Activated CD4-positive, alpha-beta T cell treated with anti-CD3 and anti-CD28 coated beads, Interleukin-2, amount 50 U/mL, for 1 hour (primary cell): ENCODE data around the gene ZNF716.
"Not testable (repeated sequence)": the region's sequence is repeated elsewhere in the genome, so short reads cannot be mapped to it uniquely, and the experiment has no call there.

Source experiments
- DNase-seq: peaks from one replicate; pipeline ENCODE4 v3.0.0-alpha.2; 2020

ZNF716 gene

DNA sequence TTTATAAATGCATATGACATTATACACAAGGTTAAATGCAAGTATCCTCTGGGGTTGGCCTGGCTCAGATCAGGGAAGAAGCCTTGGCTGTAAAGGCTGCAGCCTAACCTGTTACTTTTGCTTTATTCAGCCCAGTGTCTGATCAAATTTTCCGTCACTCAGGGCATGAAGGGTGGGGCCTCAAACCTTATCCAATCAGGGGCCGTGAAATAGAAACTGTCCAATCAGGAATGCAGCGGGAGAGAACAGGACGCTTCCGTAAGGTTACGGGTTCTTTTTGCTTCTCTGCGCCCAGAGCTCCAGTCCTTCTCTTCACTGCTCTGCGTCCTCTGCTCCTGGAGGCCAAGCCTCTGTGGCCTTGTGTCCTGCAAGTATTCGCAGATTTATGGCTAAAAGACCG lies at the start of gene ZNF716:
Gene ZNF716 (plus strand): TSS at position 274 of the 400 bp plus-strand sequence. CDS start 112 bp downstream, at position 386.
- DNase-seq, result no peak

DNA sequence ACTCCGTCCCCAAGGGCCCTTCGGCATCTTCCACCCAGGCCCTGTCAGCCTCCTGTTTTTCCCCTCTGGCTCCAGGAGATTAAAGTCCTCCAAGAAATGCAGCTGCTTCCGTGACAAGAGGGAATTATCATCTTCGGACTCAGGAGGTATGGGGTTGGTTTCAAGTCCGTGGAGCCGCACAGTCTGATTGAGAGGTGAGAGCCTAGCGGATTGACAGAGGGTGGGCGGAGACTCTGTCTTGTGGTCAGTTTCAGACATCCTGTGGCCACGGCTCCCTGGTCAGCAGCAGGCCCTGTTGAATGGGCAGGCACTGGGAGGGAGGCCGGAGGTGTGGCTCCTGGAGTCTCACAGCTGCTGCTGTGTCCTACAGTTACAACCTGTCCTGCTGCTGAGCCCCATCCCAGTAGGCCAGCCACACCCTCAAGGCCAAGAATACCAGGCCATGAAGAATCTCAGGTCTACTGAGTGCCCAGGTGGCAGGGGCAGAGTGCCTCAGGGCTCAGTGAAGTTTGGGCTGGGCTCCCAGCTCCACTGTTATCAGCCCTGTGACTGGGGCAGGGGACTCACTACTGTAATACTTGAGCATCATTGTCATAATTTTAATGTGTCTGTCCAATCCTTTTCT lies 49.3 kb upstream of the ZNF716 start:
- no peak for DNase-seq

DNA sequence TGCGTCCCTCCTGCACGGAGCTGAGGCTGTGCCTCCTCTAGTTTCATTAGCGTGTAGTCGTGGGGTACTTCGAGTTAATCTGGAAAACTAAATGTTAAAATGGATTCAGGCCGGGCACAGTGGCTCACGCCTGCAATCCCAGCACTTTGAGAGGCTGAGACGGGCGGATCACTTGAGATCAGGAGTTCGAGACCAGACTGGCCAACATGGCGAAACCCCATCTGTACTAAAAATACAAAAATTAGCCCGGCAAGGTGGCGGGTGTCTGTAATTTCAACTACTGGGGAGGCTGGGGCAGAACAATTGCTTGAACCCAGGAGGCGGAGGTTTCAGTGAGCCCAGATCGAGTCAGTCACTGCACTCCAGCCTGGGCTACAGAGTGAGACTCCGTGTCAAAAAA lies 46.9 kb upstream of the ZNF716 start:
- DNase-seq, result not testable (repeated sequence)

DNA sequence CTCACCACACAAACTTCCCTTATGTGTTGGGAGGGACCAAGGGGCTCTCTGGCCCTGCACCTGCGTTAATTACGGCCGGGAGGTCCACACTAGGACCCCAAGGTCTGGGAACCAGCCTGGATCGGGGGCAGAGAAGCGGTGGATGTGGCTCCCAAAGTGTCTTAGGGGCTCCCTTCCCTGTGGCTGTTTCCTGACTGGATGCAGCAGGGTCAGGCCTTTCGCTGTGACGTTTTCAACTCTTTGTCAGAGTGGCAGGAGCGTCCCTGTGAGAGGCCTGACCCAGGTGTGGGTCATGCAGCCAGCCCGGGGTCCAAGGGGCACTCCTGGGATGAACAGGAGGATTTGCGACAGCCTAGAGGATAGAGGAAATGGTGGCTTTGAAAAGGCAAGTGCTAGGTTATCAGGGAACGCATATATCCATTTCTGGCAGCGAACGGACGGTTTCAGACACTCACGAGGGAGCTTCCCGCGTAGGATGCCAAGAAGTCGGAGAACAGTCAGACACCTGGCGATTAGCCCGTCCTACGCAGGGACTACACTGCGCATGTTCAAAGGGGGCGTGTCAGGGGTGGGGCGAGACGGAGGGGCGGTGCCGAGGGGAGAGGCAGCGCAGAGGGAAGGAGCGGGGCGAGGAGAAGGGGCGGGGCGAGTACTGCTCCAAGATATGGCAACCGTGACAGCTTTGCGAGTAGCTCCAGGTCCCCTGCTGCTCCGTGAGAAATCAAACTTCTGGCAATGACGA lies 46.2 kb upstream of the ZNF716 start:
- no peak for DNase-seq

DNA sequence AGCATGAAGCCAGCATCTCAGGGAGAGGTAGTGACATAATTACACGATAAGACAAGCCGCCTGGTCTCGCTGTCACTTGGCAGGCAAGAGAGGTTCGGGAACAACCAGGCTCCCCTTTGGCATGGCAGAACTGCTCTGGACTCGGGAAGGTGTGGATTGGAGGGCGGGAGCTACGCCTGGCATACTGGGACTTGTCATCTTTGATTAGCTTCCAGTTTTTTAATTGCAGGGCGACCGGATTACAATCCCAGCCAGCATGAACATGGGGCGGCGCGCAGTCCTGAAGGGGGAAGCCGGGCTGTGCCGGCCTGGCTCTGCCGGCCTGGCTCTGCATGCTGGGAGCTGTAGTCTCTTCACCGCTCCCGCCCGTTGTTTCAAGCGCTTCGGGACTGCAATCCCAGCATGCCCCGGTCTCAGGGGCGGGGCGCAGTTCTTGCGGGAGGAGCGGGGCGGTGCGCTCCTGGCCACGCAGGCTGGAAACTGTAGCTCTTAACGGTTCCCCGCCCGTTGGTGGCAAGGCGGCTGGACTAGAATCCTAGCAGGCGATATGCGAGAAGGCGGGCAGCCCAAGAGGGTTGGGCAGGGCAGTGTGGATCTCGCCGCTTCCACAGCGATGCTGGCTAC lies 45.5 kb upstream of the ZNF716 start:
- no peak for DNase-seq

DNA sequence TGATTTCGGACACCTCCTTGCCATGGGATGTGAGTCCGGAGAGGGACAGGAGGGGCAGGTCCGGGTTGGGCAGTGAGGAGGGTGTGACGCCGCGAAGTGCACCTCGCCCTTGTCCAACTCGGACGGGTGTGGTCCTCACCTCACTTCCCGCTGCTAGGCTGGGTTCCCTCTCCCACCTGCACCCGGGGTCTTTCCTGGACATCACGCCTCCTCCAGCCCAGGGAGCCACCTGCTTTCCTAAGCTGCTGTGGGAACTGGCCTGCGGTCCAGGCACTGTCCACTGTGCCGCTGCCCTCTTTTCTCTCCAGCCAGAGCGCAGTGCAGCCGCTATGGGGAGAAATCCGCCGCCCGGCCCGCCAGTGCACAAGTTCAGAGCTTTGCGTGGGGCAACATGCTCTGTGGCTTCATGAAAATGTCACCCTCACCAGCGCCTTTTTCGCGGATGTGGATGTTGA lies 45.0 kb upstream of the ZNF716 start:
- no peak for DNase-seq

DNA sequence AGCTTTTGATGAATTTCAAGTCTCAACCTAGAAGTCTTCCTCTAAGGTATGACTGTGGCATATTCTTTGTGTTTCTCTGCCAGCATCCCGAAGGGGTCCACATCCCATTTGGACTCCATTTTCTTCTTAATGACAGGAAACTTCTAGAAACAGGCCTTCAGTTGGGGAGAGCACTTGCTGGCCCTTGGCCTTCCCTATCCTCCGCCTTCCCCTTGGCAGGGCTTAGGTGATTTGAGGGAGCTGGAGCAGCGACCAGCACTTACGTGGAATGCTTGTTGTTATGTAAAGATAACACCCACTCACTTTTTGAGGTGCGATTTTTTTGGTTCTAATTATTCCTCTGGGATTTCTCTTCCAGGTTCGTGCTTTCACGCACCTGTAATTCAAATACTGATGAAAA lies 42.9 kb upstream of the ZNF716 start:
- DNase-seq, result no peak

DNA sequence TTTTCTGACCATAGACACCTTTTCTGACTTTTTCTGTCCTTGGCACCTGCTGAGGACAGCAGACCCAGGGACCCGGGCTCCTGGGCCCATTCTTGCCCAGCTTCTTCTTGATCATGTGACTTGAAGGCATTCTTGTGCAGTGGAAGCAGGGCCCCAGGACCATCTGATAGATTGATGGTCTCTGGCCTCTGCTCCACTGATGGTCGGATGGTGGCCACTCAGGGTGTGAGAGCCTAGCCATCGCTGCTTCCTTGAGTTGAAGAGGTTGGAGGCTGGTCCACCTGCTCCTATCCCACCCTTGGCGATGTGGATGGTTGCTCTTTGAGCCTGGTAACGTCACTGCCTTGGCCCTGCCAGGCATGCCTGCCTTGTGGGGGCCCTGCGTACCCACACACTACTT lies 37.8 kb upstream of the ZNF716 start:
- no peak for DNase-seq

DNA sequence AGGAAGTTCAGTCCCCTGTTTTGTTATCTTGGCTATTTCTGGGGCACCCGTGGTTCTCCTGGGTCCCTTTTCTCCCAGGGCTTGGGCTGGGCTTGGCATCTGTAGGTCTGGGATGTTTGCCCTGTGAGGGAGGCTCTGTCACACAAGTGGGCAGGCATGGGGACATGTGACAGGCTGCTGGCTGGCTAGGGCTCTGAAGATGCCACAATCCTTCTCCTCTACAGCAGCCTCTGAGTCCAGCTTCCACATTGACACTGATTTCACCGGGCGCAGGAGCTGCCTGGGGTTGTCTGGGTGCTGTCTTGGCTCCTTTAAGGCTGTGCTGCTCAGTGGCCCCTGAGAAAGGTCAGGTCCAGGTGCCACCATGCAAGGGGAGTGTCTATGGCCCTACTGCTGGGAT lies 37.4 kb upstream of the ZNF716 start:
- no peak for DNase-seq

DNA sequence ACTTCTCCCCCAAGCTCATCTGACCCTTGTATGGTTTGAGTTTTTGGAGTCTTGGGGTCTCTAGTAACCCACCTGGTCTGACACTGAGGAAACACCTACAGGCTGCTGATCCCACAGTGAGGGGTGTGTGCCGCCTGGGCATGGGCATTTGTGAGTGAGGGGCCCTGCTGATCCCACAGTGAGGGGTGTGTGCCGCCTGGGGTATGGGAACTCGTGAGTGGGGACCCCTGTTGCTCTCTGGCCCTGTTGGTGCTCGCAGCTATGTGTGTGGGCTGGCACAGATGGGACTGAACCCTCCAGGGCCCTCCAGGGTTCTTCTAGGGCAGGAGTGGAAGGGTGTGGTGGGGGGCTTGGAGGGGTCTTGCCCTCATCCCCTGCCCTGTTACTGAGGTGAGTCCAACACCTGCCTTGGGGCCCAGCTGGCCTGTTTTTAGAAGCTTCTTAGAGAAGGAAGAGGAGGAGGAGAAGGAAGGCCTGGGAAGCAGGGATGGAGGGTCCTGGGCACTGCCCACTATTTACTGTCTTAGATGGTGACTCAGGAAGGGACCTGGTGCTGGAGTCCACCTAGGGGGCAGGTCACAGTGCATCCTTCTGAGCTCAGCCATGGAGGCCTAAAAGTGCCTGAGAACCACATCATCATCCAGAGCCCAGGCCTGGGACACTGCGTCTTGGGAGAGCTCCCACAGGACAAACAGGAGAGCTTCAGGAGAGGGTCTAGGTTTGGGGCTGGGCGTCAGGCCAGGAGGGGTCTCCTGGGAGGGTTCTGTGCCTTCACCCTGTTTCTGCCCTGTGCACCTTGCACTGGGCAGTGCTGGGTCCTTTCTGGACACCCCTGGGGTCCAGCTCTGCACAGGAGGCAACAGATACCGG lies 36.2 kb upstream of the ZNF716 start:
- DNase-seq, result no peak

DNA sequence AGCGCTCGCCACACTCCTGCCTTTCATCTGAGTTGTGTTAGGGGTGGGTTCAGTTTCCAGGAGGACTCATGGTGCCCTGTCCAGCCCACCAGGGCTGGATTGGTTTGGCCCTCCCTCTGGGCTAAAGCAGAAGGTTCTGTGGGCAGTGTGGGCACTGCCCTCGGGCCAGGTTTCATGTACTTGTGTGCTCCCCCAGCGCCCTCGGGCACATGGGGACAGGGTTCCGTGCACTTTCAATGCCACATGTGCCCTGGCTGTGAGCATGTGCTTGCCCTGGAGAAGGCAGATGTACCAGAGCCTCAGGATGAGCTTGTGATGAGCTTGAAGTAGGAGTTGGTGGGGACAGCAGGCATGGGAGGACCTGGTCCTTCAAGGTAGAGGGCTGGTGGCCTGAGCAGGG lies 35.6 kb upstream of the ZNF716 start:
- no peak for DNase-seq

DNA sequence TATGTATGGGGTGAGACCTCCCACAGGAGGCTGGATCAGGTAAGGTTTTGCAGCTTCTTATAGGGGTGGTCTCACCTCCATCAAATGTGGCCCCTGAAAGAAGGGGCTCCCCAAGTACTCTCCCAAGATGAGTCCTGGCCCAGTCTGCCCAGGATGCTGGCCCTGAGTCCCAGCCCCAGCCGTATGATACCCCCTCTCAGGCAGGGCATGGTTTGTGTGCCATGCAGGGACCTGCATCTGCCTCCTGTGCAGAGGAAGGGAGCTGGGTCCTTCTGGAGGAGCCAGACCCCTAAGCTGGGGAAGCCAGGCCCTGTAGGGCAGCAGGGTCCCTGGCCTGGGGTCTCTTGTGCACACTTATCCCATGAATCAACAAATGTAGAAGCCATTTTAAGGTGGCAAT lies 35.1 kb upstream of the ZNF716 start:
- no peak for DNase-seq

DNA sequence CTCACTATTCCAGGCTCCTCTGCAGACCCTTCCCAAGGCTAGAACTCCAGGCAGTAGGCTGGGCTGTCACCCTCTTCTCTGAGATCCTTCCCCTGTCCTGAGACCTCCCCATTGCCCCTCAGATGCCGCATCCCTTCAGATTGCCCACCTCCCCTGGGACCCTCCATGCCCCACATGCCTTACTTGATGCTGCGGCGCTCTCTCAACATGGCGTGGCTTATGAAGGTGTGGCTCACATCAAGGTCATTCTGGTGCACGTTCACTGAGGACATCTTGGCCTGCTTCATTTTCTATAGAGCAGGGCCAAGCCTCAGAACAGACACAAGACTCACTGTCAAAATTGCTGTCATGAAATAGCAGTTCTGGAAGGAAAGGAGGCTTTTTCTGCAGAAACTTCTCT lies 34.7 kb upstream of the ZNF716 start:
- no peak for DNase-seq

DNA sequence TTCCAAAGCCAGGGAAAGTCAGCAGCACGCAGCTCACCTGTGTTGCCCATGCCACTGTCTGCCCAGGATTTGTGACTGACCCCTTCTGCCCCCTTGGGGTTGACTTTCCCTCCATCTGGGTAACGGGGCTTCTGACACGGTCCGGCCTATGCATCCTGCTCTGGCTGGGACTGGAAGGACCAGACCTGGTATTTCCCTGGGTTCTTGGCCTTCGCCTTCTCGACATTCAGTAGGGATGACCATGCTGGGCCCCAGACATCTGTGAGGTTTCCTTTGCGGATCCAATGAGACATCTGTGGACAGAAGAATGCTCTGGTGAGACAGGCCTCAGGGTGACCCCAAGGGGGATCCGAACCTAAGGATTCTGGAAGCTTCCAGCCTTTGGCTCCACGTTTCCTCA lies 34.2 kb upstream of the ZNF716 start:
- no peak for DNase-seq

DNA sequence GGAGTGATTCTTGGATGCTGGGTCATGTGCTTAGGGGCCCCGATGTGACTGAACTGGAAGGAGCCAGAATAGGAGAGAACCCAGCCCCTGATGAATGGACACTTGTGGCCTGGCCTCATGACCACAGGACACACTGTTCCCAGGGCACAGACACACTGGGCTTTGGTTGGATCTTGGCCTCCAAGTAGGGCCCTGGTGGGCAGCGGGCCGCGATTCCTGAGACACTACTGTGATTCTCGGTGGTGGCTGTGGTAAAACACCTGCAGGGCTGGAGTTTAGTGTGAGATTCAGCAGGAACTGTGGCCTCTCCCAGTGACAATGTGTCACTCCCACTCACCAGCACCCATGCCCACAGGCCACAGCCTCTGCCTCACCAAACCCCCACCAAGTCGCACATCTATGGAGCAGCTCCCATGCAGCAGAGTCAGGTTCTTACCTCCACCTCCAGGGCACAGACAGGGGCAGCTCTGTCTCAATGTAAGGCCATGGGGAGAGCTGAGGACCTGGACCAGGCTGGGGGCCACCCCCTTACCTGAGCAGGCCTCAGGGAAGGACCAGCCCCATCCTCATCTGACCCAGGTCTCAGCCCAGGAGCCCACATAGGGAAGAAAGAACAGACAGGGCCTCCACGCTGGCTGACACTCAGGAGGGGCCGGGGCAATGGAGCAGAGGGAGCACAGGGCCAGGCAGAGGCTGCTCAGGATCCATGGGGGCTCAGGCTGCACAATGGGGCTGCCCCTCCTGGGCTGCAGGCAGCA lies 33.2 kb upstream of the ZNF716 start:
- DNase-seq, result no peak

DNA sequence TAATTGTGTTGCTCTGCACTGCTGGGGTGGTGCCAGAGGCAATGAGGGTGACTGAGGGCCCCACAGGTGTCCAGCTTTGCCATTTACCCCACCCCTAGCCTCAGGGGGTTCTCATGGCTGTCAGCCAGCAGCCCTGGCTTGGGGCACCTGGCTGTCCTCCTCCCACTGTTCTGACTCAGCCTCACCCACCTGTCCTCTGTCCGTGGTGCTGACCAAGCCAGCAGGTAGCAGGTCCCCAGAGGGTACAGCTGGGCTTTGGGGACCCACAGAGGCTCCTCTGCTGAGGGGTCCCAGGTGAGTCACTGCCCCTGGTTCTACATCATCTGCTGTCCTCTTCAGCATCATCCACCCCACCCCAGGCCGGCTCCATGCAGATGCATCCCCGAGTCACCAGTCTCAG lies 32.2 kb upstream of the ZNF716 start:
- no peak for DNase-seq

DNA sequence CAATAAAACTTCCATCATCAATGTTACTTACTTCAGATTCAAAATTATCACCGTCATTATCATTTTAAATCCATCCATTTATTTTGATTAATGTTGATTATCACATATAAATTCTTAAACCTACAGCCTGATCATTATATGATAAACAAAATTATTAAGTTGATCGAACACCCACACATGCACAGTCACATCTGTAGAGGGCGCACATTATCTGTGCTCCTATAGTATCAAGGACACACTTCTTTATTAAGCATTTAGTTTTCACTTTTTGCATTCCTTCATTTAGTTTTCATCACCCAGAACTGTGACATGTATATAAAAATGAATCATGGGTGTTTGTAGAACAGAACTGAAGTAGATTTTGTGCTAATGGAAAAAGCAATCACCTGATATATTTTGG lies 26.2 kb upstream of the ZNF716 start:
- no peak for DNase-seq

DNA sequence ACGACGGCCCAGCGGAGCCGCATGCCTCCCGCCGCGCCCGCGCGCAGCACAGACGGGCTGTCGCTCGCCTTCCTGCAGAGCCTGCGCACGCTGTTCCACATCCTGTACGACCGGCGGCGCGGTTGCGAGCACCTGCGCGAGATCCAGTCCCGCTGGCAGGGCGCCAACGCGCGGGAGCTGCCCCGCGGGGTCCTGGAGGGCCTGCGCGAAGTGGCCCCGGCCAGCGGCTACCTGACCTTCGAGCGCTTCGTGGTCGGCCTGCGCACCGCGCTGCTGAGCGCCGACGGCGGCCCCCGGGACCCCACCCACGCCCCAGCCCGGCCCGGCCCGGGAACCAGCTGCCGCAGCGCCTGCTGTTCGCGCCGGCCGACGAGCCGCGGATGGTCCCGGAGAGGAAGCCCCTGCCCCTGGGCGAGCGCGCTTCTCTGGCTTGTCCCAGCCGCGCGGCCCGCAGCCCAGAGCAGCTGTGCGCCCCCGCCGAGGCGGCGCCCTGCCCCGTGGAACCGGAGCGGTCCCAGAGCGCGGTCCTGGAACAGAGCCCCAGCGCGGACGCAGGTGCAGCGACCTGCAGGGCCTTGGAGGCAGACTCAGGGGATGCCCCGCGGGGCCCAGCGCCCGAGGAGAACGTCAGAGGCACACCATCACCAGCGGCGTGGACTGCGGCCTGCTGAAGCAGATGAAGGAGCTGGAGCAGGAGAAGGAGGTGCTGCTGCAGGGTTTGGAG lies 25.3 kb upstream of the ZNF716 start:
- DNase-seq, result no peak

DNA sequence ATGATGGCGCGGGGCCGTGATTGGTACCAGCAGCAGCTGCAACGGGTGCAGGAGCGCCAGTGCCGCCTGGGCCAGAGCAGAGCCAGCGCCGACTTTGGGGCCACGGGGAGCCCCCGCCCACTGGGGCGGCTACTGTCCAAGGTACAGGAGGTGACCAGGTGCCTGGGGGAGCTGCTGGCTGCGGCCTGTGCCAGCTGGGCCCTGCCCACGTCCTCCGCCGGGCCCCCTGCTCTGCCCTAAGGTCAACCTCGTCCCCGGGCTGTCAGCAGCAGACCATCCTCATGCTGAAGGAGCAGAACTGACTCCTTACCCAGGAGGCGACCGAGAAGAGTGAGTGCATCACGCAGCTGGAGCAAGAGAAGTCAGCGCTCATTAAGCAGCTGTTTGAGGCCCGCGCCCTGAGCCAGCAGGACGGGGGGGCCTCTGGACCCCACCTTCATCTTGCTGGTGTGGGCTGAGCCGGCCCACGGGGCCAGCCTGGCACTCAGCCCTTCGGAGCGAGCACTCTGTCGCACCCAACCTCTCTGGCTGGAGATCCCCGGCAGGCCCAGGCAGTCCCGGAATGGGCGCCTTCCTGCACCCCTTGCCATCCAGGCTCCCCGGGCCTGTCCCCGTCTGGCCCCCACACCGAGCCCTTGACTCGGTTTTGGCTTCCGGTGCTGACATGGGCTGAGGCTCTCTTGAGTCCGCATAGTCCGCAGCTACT lies 24.6 kb upstream of the ZNF716 start:
- DNase-seq, result no peak

DNA sequence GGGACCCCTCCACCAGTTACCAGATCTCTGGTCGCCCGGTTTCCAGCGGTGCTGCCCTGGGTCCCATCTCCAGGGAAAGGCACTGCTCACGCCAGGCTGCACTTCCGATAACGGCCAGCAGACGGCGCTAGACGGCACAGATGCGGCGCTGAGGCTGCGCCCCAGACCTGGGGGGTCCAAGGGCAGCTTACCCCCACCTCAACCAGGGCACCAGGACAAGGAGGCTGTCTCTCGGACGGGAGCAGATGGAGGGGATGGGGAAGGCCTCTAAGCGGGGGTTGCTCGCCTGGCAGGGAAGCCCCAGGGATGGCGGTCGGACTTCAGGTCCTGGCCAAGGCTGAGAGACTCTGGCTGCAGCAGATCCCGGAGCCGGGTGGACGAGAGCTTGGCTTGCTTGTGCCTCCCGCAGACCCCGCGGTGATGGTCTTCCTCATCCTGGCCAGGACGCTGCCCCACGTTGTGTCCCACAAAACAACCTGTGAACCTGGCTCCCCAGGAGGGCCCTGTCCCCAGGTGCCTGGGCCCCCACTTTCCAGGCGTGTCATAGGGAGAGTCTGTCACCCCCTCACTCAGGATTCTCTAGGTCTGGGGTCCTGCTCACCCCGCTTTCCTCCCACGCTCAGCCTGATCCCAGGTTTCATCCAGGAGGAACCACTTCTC lies 23.9 kb upstream of the ZNF716 start:
- no peak for DNase-seq

DNA sequence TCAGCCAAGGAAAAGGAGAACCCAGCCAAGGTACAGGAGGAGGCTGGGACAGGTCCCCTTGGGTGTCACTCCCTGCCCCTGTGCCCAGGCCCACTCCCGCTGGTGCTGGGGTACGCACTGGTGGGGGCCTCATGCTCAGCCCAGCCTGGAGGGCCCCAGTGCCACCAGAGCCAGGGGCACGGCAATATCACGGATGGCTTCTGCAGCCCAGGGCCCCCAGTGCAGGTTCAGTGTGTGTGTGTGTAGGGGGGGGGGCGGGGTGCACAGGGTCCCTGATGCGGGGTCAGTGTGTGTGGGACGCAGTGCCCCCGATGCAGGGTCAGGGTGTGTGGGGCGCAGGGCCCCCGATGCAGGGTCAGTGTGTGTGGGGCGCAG lies 23.4 kb upstream of the ZNF716 start:
- no peak for DNase-seq
